HG02763 (cell line): Measurements from ENCODE around the gene RNLS.

Experiments used
- ATAC-seq: cut with Tn5 transposase; IDR thresholded peaks from one replicate; pipeline ENCODE4 v1.9.1; 2021; ENCODE audit warnings: mild to moderate bottlenecking, moderate library complexity; ENCODE audit not compliant: unreplicated experiment

Gene RNLS

DNA sequence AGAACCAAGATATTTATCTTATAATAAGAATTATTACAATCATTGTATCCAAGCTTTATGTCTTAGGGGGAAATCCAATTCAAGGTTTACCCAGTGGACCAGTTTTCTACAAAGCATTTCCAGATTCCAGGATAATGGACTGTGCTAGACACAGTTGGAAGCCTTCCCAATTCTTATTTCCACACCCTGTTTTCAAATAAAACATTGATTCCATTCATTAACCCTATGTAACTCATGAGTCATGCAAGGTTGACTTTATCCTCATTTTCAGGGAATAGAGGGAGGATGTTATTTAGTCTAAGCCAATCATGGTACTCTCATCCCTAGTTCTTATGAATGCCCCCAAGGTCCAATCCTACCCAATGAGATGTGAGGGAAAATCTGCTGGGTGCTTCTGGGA, 145.7 kb downstream of the RNLS start:
- ATAC-seq, result no peak

DNA sequence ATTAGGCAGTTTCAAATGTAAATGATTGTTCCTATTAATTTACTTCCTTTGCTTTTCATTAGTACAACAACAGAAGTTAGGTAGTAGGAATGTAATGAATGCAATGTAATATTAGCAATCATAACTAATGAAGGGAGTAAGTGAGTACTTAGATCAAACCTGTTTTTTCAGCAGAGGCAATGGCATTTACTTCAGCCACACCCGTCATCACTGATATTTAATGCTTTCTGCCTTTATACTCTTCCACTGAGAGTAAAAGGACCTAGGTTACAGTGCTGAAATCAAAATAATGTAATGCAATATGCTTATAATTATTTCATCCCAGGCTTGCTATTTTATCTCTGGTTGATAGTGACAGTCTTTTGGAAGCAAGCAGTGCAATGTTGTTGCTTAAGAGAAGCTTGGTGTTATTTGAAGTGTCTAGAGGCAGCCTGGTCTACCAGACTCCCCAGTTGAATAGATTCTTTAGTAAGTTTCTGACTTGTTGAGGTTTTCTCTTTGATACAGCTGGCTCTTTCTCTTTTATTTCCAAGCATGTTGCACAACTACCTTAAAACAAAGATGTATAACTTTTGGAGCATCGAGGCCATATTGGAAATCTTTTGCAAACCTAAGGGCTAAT, 149.4 kb downstream of the RNLS start:
- no peak for ATAC-seq

- no peak for ATAC-seq
Measured at GRCh38 chr10:88431103-88431502, 152.0 kb downstream of the RNLS start.

DNA sequence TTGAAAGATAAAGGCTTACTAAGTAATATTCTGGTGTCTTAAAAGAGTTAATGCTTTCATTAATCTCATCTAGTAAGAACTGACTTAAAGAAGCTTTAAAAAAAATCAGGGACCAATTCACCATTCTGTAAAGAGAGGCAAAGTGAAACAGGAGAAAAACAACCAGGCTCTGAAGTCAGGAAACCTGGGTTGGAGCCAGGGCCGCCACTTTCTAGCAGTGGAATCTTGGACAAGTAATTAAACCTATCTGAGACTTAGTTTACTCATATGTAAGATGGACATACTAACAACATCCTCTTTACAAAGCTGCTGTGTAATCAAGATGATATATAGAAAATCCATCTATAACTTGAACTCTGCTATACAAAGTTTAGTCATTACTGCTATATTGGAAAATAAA, 154.1 kb downstream of the RNLS start:
- no peak for ATAC-seq

- ATAC-seq, result no peak
Measured at GRCh38 chr10:88428442-88428841, 154.7 kb downstream of the RNLS start.

DNA sequence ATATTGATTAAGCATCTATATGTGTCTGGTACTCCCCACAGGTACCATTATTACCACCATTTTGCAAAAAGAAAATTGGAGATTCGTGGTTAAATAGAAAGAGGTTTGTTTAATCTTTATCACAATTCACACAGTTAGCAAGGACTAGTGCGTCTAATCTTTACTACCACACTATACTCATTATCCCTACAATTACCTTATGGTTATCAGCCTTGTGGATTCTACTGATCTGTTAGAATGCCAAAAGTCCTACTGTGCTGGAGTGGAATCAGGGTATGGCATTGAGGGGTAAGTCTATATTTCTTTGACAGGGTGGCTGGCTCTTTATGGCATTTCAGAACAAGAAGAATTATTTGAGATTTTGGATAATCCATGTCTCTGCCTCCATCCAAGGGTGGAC, 156.1 kb downstream of the RNLS start:
- ATAC-seq, result no peak

GRCh38 chr10:88424881-88425280, 158.2 kb downstream of the RNLS start:
- no peak for ATAC-seq

GRCh38 chr10:88423732-88424131, 159.4 kb downstream of the RNLS start:
- ATAC-seq, result no peak

GRCh38 chr10:88421590-88421989, 161.5 kb downstream of the RNLS start:
- ATAC-seq, result no peak

GRCh38 chr10:88418871-88419270, 164.2 kb downstream of the RNLS start:
- no peak for ATAC-seq

DNA sequence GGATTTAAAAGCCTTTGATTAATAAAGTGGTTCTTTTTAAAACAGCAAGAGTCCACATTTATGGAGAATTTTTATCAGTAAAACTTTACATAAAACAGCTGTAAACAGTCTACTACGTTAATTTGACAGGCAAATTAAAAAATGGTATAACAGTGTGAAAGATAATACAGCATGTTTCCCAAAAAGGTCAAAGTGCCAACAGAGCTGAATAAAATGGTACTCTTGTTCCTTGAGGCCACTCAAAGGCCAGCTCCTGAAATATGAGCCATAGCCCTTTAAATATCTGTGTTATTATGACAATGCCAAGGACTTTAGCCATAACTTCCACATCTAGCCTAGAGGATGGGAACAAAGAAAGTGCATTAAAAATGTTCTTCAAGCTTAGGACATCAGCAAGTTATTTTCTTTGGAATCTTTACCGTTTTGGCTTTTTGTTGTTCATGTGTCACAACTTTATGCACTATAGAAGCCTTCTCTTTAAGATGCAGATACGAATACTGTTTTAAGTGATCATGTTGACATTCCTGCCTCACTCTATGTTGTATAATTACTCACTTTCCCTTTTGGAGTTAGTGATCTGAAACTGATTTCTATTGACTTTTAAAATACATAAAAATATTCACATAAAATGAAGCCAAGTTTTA, 165.6 kb downstream of the RNLS start:
- ATAC-seq, result no peak

DNA sequence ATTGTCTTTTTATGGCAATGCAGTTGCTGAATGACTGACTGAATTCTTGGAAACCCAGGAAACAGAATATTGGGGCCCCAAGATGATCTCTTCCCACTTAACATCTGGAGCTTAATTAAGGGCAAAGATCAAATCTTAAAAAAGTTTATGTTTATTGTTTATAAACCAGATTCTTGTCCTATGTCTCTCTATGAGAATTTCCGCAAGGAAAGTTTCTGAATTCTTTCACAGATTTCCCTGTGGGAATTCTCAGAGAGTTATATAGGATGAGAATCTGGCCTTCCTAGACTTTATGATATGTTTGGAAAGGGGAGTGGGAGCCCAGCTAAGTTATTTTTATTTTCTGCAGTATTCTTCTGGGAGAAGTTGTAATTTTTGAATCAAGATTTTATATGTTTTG, 166.3 kb downstream of the RNLS start:
- no peak for ATAC-seq

GRCh38 chr10:88415533-88416130, 167.5 kb downstream of the RNLS start:
- ATAC-seq, result no peak

- ATAC-seq, result no peak
Measured at GRCh38 chr10:88413412-88413811, 169.7 kb downstream of the RNLS start.

GRCh38 chr10:88411772-88412349, 171.3 kb downstream of the RNLS start:
- no peak for ATAC-seq

DNA sequence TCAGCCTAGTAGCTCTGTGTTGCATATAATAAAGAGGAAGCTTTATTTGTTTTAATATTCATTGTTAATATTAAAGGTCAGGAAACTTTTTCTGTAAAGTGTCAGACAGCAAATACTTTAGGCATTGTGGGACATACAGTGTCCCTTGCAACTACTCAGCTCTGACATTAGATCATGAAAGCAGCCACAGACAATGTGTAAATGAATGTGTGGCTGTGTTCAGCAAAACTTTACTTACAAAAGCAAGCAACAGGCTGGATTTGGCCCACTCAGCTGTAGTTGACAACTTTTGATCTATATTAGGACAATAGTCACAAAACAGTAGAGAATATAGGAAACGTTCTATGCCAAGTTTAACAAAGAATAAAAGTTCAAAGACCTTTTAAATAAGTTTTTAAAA, 173.3 kb downstream of the RNLS start:
- ATAC-seq, result no peak

DNA sequence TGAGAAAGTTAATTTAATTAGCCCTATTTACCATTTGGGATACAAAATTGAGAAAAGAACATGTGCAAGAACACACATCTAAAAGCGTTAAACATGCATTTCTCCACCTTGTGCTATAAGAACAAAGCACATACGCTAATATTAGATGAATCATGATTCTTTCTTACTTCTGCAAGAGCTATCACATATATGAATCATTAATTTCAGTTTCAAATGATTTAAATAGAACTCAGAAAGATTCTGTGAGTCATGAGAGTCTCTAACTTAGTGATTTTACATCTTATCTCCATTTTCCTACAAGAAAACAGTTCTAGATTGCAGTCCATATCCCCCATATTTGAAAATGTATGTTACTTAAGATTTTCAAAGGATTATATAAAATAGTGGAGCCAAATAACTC, 173.9 kb downstream of the RNLS start:
- ATAC-seq, result no peak

- ATAC-seq, result no peak
Measured at GRCh38 chr10:88408096-88408495, 175.0 kb downstream of the RNLS start.

- no peak for ATAC-seq
Measured at GRCh38 chr10:88404133-88404532, 179.0 kb downstream of the RNLS start.

- ATAC-seq, result no peak
Measured at GRCh38 chr10:88401671-88402347, 181.3 kb downstream of the RNLS start.

DNA sequence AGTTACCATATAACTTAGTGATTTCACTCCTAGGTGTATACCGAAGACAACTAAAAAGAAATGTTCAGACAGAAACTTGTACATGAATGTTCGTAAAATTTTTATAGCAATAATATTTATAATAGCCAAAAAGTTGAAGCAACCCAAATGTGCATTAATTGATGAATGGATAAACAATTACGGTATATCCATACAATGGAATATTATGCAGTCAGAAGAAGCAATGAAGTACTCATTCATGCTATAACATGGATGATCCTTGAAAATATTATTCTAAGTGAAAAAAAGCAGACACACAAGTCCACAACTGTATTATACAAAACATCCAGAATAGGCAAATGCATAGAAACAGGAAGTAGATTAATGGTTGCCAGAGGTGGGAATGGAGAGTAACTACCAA, 183.9 kb downstream of the RNLS start:
- no peak for ATAC-seq

DNA sequence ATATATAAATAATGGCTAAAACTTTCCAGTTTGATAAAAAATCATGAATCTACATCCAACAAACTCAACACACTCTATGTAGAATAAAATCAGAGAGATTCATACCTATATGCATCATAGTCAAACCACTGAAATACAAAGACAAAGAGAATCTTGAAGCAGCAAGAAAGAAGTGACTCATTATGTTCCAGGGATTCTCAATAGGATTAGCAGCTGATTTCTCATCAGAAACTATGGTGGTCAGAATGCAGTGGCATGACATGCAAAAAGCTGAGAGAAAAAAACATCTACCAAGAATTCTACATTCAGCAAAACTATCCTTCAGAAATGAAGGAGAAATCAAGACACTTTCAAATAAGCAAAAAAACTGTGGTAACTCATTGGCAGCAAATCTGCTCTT, 187.4 kb downstream of the RNLS start:
- ATAC-seq, result no peak
